ENCODE results near the gene DDTL. TPM values are rescaled to one million over a fixed set of nuclear protein-coding genes. Genes with fewer than 3 reads are reported as not detected.

Gene DDTL
- total and polyA plus RNA-seq, 2 of the 8 experiments (the other 6 are each of a cell fraction or from before 2014, with no cell fraction given), result 2.1 to 3.1 TPM

- Histone ChIP-seq H3K23me2 (ENCODE audit: low read depth, low read length) (no peaks in the 10 kb centered on the region), H3K4me2 (ENCODE audit: insufficient read depth in 1 of 2, low read depth in 2 of 2, low read length in 2 of 2) (no peak overlapping the region), H3K36me3 (ENCODE audit: control insufficient read depth in 2 of 4, insufficient read depth in 4 of 4, low read length in 3 of 4) (no peaks in the 10 kb centered on the region), H4K20me1 (replicated peaks in 1 of 2; ENCODE audit: control insufficient read depth in 1 of 2, insufficient read depth in 2 of 2, low read length in 2 of 2) (no peaks in the 10 kb centered on the region), H3K27ac (ENCODE audit: low read depth, low read length) (no peak overlapping the region), H3K4me3 (ENCODE audit: extremely low read depth in 1 of 4, insufficient read depth in 2 of 4, low read depth in 3 of 4, low read length in 4 of 4) (no peak overlapping the region), H2BK120ac (replicated peaks; ENCODE audit: low read depth, low read length) (no peak overlapping the region), H2AFZ (ENCODE audit: low read length) (no peak overlapping the region), H3K79me1 (ENCODE audit: low read depth, low read length) (no peaks in the 10 kb centered on the region), H3K9me3 (ENCODE audit: insufficient read depth in 2 of 2, low read depth in 1 of 2, low read length in 1 of 2) (no peaks in the 10 kb centered on the region), H3K56ac (replicated peaks; ENCODE audit: insufficient read length, low read depth, low read length) (no peak overlapping the region), H2BK20ac (ENCODE audit: low read length) (no peak overlapping the region), H4K5ac (ENCODE audit: insufficient read length, low read depth, low read length) (no peak overlapping the region), H4K8ac (ENCODE audit: extremely low read depth, insufficient read depth, low read length) (no peak overlapping the region), H4K91ac (replicated peaks; ENCODE audit: insufficient read length, low read length) (no peak overlapping the region), H3K27me3 (replicated peaks in 1 of 4; ENCODE audit: control insufficient read depth in 3 of 4, extremely low read depth in 1 of 4, insufficient read depth in 3 of 4, low read length in 3 of 4) (no peaks in the 10 kb centered on the region), H2BK12ac (ENCODE audit: low read depth, low read length) (no peak overlapping the region), H3K14ac (ENCODE audit: insufficient read length) (no peak overlapping the region), H3K23ac (ENCODE audit: insufficient read length) (no peak overlapping the region), H3K79me2 (ENCODE audit: control insufficient read depth in 1 of 2, insufficient read depth in 2 of 2, low read length in 2 of 2) (no peaks in the 10 kb centered on the region), H2AK5ac (ENCODE audit: low read depth, low read length) (no peak overlapping the region), H3K4ac (replicated peaks; ENCODE audit: insufficient read length, low read depth, low read length) (no peak overlapping the region), H3K18ac (ENCODE audit: extremely low read depth, low read length) (no peak overlapping the region), H2BK15ac (ENCODE audit: low read length) (no peak overlapping the region), H3K9ac (replicated peaks in 1 of 4; ENCODE audit: extremely low read depth in 1 of 4, low read depth in 3 of 4, low read length in 3 of 4) (no peak overlapping the region), H3K4me1 (replicated peaks in 1 of 4; ENCODE audit: control insufficient read depth in 3 of 4, insufficient read depth in 4 of 4, low read length in 3 of 4) (no peaks in the 10 kb centered on the region), H2BK5ac (ENCODE audit: low read depth, low read length) (no peak overlapping the region)
- ChIA-PET POLR2A (ENCODE audit: partially characterized antibody) (no interaction called here), CTCF (ENCODE audit: partially characterized antibody) (interaction anchor here (1.1 to 1.3 kb wide), 2 partner anchors 9 to 50 kb away, joined by 5 read pairs; no protein-coding TSS in a partner anchor)
- WGBS, 2 experiments (ENCODE audit: extremely low coverage in 1 of 2, insufficient coverage in 1 of 2, insufficient read length in 1 of 2, insufficient replicate concordance in 2 of 2, low coverage in 1 of 2, low lambda C conversion rate in 2 of 2, missing lambda C conversion rate in 1 of 2), result 92 to 100% methylated on average over 1 to 5 of the region's 5 CpGs
- DNase-seq (ENCODE audit: low read depth in 1 of 2, low spot score in 2 of 2) (no peak), FAIRE-seq (no peak)
- TF ChIP-seq EP300 (IDR thresholded peaks at IDR 0.05; ENCODE audit: borderline replicate concordance in 1 of 2, low read depth in 2 of 2, low read length in 2 of 2) (no peak), BCL11A (IDR thresholded peaks at IDR 0.05; ENCODE audit: low read depth in 2 of 2, low read length in 2 of 2) (no peak), SAP30 (IDR thresholded peaks at IDR 0.05; ENCODE audit: insufficient read depth, insufficient replicate concordance, low read length) (no peak), SIN3A (conservative IDR thresholded peaks at IDR 0.05 in 1 of 2, IDR thresholded peaks at IDR 0.05 in 1 of 2; ENCODE audit: low read depth in 1 of 2, low read length in 2 of 2) (no peak), SUZ12 (IDR thresholded peaks at IDR 0.05; ENCODE audit: low read length) (no peak)
These were observed 28.2 kb upstream of the DDTL start for GRCh38 chr22:23938328-23939016.

Data from H1 (cell line).